Thyroid gland (tissue), 4 donors: ENCODE measurements around the gene NME9. TPM values are rescaled to one million over a fixed set of nuclear protein-coding genes. Genes with fewer than 3 reads are reported as not detected.

Source experiments
- DNase-seq, 2 donors: peaks; one replicate each; pipeline ENCODE4 v3.0.0-alpha.2; 2019
- H3K27ac ChIP-seq, 3 donors: fragments of 200-600 bp; sonication (generic); 1 replicate in 2 of 3; 2 replicates in 1 of 3; pipeline ENCODE4 v1.5.1; 2016 to 2019; ENCODE audit warnings: mild to moderate bottlenecking in 1 of 3, moderate library complexity in 1 of 3
- H3K27me3 ChIP-seq: fragments of 200-600 bp; sonication (generic); one replicate; pipeline ENCODE4 v1.5.1; 2019
- H3K36me3 ChIP-seq, 2 donors: fragments of 200-600 bp; sonication (generic); one replicate each; pipeline ENCODE4 v1.5.1; 2016 to 2019
- H3K4me1 ChIP-seq, 2 donors: fragments of 200-600 bp; sonication (generic); one replicate each; pipeline ENCODE4 v1.5.1; 2017 to 2019
- H3K4me3 ChIP-seq, 3 donors: fragments of 200-600 bp; sonication (generic); replicated peaks in 1 of 3; 1 replicate in 2 of 3; 2 replicates in 1 of 3; pipeline ENCODE4 v1.5.1; 2016; ENCODE audit warnings: mild to moderate bottlenecking in 1 of 3
- H3K9me3 ChIP-seq: fragments of 200-600 bp; sonication (generic); one replicate; pipeline ENCODE4 v1.5.1; 2017
- CTCF ChIP-seq, 6 experiments: fragments of 200-600 bp in 3 of 6; fragments of 450-650 bp in 3 of 6; sonication (generic) in 3 of 6; IDR thresholded peaks; one replicate each; pipeline ENCODE4 v1.5.1; 2016 to 2019; ENCODE audit warnings: antibody characterized with exemption in 6 of 6, mild to moderate bottlenecking in 2 of 6, inconsistent platforms in 1 of 6, moderate library complexity in 1 of 6
- POLR2A ChIP-seq, 2 donors: fragments of 450-650 bp; IDR thresholded peaks; one replicate each; pipeline ENCODE4 v1.6.1; 2017; ENCODE audit warnings: antibody characterized with exemption in 2 of 2, mild to moderate bottlenecking in 2 of 2, moderate library complexity in 1 of 2
- WGBS, 2 donors: methylation state at CpG; one replicate each; pipeline ENCODE4 v1.1.5; 2017; 5-methylcytosine and 5-hydroxymethylcytosine counted together
- intact Hi-C: fragments of 100-400 bp; cut with DNase I; formaldehyde crosslinking; loops from one replicate; pipeline ENCODE4 v1.15.1; 2023
- total RNA-seq, 4 donors: library from RNA; depleted of rRNA; stranded (reverse); fragments of >200 nt; gene quantifications; one replicate each; pipeline ENCODE4 v1.2.3, GENCODE V29; 2016

The NME9 gene
- total RNA-seq, 4 donors from 2014 or later, result 1.3 to 2.7 (median 2.6) TPM; not detected in 1

GRCh38 chr3:138328341-138328740 lies 1.3 kb downstream of the NME9 start:
- H3K4me1 ChIP-seq, result peaks cover 0 to 13% of the 10 kb centered on the region in 2 donors
- no peak for DNase-seq
- H3K4me3 ChIP-seq, result no peak overlapping the region
- WGBS, 2 donors, result 48 to 49% methylated on average over 2 of the region's 2 CpGs
- no peaks in the 10 kb centered on the region for H3K36me3 ChIP-seq
- TF ChIP-seq POLR2A (IDR thresholded peaks at IDR 0.05), result no peak
- TF ChIP-seq CTCF (IDR thresholded peaks at IDR 0.05), result no peak
- H3K27me3 ChIP-seq, result no peaks in the 10 kb centered on the region
- intact Hi-C loops, result loop anchor here (10.0 kb wide), 1 partner anchor 596 kb away; no protein-coding TSS in a partner anchor
- H3K9me3 ChIP-seq, result no peaks in the 10 kb centered on the region
- no peak overlapping the region for H3K27ac ChIP-seq

- DNase-seq, result no peak
- intact Hi-C loops, result loop anchor here (10.0 kb wide), 1 partner anchor 597 kb away; no protein-coding TSS in a partner anchor
These were observed 1.8 kb downstream of the NME9 start for GRCh38 chr3:138327831-138328230.

GRCh38 chr3:138326866-138327595 lies 2.6 kb downstream of the NME9 start:
- intact Hi-C loops, result loop anchor here (10.0 kb wide), 1 partner anchor 598 kb away; no protein-coding TSS in a partner anchor
- H3K9me3 ChIP-seq, result no peaks in the 10 kb centered on the region
- no peaks in the 10 kb centered on the region for H3K36me3 ChIP-seq
- H3K27me3 ChIP-seq, result no peaks in the 10 kb centered on the region
- WGBS, 2 donors, result 94 to 95% methylated on average over 12 of the region's 12 CpGs
- H3K27ac ChIP-seq, result no peak overlapping the region
- H3K4me3 ChIP-seq, result no peak overlapping the region
- DNase-seq, result no peak
- TF ChIP-seq CTCF (IDR thresholded peaks at IDR 0.05) (no peak), POLR2A (IDR thresholded peaks at IDR 0.05) (no peak)
- H3K4me1 ChIP-seq, result peaks cover 0 to 13% of the 10 kb centered on the region in 2 donors

More at GRCh38 chr3:138327831-138328230, 1.8 kb downstream of the NME9 start:
- H3K4me3 ChIP-seq, result no peak overlapping the region
- H3K27me3 ChIP-seq, result no peaks in the 10 kb centered on the region
- no peaks in the 10 kb centered on the region for H3K36me3 ChIP-seq
- peaks cover 0 to 13% of the 10 kb centered on the region in 2 donors for H3K4me1 ChIP-seq
- H3K9me3 ChIP-seq, result no peaks in the 10 kb centered on the region
- no peak for TF ChIP-seq POLR2A (IDR thresholded peaks at IDR 0.05)
- TF ChIP-seq CTCF (IDR thresholded peaks at IDR 0.05), result no peak
- 87 to 90% methylated on average over 4 of the region's 4 CpGs for WGBS, 2 donors
- H3K27ac ChIP-seq, result no peak overlapping the region

- DNase-seq, result no peak
- H3K36me3 ChIP-seq, result no peaks in the 10 kb centered on the region
- H3K4me3 ChIP-seq, result no peak overlapping the region
- H3K9me3 ChIP-seq, result no peaks in the 10 kb centered on the region
- no peaks in the 10 kb centered on the region for H3K27me3 ChIP-seq
- intact Hi-C loops, result loop anchor here (10.0 kb wide), 1 partner anchor 599 kb away; no protein-coding TSS in a partner anchor
- peaks cover 0 to 13% of the 10 kb centered on the region in 2 donors for H3K4me1 ChIP-seq
- H3K27ac ChIP-seq, result no peak overlapping the region
- TF ChIP-seq POLR2A (IDR thresholded peaks at IDR 0.05) (no peak), CTCF (IDR thresholded peaks at IDR 0.05) (no peak)
These were observed 3.7 kb downstream of the NME9 start for GRCh38 chr3:138325990-138326389.

- no peak for DNase-seq
- peaks cover 0 to 13% of the 10 kb centered on the region in 2 donors for H3K4me1 ChIP-seq
- no peaks in the 10 kb centered on the region for H3K9me3 ChIP-seq
- no peaks in the 10 kb centered on the region for H3K36me3 ChIP-seq
- TF ChIP-seq CTCF (IDR thresholded peaks at IDR 0.05), result no peak
- no peak for TF ChIP-seq POLR2A (IDR thresholded peaks at IDR 0.05)
- H3K27ac ChIP-seq, result no peak overlapping the region
- 36 to 44% methylated on average over 4 of the region's 4 CpGs for WGBS, 2 donors
- H3K27me3 ChIP-seq, result no peaks in the 10 kb centered on the region
- intact Hi-C loops, result loop anchor here (10.0 kb wide), 1 partner anchor 601 kb away; no protein-coding TSS in a partner anchor
- H3K4me3 ChIP-seq, result no peak overlapping the region
These were observed 5.7 kb downstream of the NME9 start for GRCh38 chr3:138323971-138324370.
